Gastrocnemius medialis (tissue), 4 donors: ENCODE measurements around the gene TM4SF20. TPM values are rescaled to one million over a fixed set of nuclear protein-coding genes. Genes with fewer than 3 reads are reported as not detected.

Experiments
- ATAC-seq, 2 donors: fragments of 150-250 bp; one replicate each; pipeline ENCODE4 v1.9.1; 2016
- DNase-seq, 2 donors: peaks; one replicate each; pipeline ENCODE4 v3.0.0-alpha.2; 2019
- H3K27ac ChIP-seq, 4 donors: fragments of 200-600 bp; sonication (generic); 1 replicate in 1 of 4; 2 replicates in 3 of 4; pipeline ENCODE4 v1.5.1; 2016 to 2018; ENCODE audit warnings: mild to moderate bottlenecking in 2 of 4, moderate library complexity in 1 of 4
- H3K27me3 ChIP-seq, 3 donors: fragments of 200-600 bp; sonication (generic) in 2 of 3; 1 replicate in 1 of 3; 2 replicates in 2 of 3; pipeline versions ENCODE4 v1.5.1 to v1.6.0; 2016 to 2019; ENCODE audit warnings: mild to moderate bottlenecking in 1 of 3, moderate library complexity in 1 of 3
- H3K36me3 ChIP-seq, 2 donors: fragments of 200-600 bp; sonication (generic) in 1 of 2; one replicate each; pipeline ENCODE4 v1.5.1; 2017 to 2018
- H3K4me1 ChIP-seq, 2 donors: fragments of 200-600 bp; sonication (generic) in 1 of 2; one replicate each; pipeline ENCODE4 v1.5.1; 2016 to 2017; ENCODE audit warnings: mild to moderate bottlenecking in 2 of 2
- H3K4me3 ChIP-seq, 4 donors: fragments of 200-600 bp; sonication (generic) in 3 of 4; 1 replicate in 1 of 4; 2 replicates in 3 of 4; pipeline ENCODE4 v1.5.1; 2016 to 2019; ENCODE audit warnings: mild to moderate bottlenecking in 2 of 4
- H3K9me3 ChIP-seq, 3 donors: fragments of 200-600 bp; sonication (generic) in 2 of 3; 1 replicate in 1 of 3; 2 replicates in 2 of 3; pipeline ENCODE4 v1.5.1; 2016 to 2019
- POLR2A ChIP-seq, 2 donors: fragments of 450-650 bp; IDR thresholded peaks; one replicate each; pipeline ENCODE4 v1.6.1; 2017; ENCODE audit warnings: antibody characterized with exemption in 2 of 2, mild to moderate bottlenecking in 2 of 2, moderate library complexity in 2 of 2
- in situ Hi-C, 4 donors: fragments of 200-750 bp; cut with MboI; loops; one replicate each; pipeline versions ENCODE4 v1.15.0 to v1.8.0; 2017; ENCODE audit warnings: low sequenced_read_pairs in 4 of 4
- intact Hi-C: fragments of 100-400 bp; cut with DNase I; formaldehyde crosslinking; loops from one replicate; pipeline ENCODE4 v1.15.1; 2023; ENCODE audit warnings: low total_unique reads
- total RNA-seq, 4 donors: library from RNA; depleted of rRNA; stranded (reverse); fragments of >200 nt; gene quantifications; one replicate each; pipeline versions ENCODE4 v1.1.0 to v1.2.3, GENCODE V29; 2016
- TF ChIP-seq, protein P1 (sequence below), 5 experiments: fragments of 450-650 bp in 3 of 5; fragments of 200-600 bp in 2 of 5; sonication (generic) in 2 of 5; IDR thresholded peaks in 4 of 5; conservative IDR thresholded peaks in 1 of 5; 1 replicate in 4 of 5; 2 replicates in 1 of 5; pipeline ENCODE4 v1.5.1; 2016 to 2019; ENCODE audit warnings: antibody characterized with exemption in 5 of 5, mild to moderate bottlenecking in 3 of 5, moderate library complexity in 3 of 5

The TM4SF20 gene
- total RNA-seq, 4 donors from 2014 or later = not detected

DNA sequence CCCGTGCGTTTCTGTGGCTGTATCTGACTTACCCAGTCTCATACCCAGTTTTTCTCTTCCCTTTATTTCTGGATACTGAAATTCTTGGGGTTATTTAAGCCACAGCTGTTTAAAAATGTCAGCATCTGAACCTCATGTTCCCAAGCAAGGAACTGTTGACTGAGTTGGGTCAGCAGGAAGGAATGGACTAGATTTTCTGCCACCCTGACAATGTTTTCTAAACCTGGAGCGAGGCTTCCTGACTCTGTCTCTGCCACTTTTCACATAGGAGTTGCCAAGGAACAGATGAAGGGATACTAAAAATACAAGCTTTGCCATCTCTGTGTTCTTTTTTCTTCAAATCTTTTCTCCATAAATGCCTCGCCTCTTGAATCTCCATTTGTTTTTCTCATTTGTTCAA, 37.6 kb upstream of the TM4SF20 start:
- Histone ChIP-seq H3K4me1 (no peaks in the 10 kb centered on the region), H3K27ac (peak overlapping the region; percentile 1 to 39 (median 24)), H3K27me3 (no peaks in the 10 kb centered on the region), H3K9me3 (no peaks in the 10 kb centered on the region), H3K4me3 (no peak overlapping the region), H3K36me3 (no peaks in the 10 kb centered on the region)
- no peak for TF ChIP-seq POLR2A (IDR thresholded peaks at IDR 0.05)
- TF ChIP-seq, protein P1, sequence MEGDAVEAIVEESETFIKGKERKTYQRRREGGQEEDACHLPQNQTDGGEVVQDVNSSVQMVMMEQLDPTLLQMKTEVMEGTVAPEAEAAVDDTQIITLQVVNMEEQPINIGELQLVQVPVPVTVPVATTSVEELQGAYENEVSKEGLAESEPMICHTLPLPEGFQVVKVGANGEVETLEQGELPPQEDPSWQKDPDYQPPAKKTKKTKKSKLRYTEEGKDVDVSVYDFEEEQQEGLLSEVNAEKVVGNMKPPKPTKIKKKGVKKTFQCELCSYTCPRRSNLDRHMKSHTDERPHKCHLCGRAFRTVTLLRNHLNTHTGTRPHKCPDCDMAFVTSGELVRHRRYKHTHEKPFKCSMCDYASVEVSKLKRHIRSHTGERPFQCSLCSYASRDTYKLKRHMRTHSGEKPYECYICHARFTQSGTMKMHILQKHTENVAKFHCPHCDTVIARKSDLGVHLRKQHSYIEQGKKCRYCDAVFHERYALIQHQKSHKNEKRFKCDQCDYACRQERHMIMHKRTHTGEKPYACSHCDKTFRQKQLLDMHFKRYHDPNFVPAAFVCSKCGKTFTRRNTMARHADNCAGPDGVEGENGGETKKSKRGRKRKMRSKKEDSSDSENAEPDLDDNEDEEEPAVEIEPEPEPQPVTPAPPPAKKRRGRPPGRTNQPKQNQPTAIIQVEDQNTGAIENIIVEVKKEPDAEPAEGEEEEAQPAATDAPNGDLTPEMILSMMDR (IDR thresholded peaks at IDR 0.05 in 4 of 5, conservative IDR thresholded peaks at IDR 0.05 in 1 of 5) = no peak
- intact Hi-C loops (no loop called here), in situ Hi-C loops (no loop called here)
- DNase-seq = no peak
- peak; percentile 44 to 50 for ATAC-seq

DNA sequence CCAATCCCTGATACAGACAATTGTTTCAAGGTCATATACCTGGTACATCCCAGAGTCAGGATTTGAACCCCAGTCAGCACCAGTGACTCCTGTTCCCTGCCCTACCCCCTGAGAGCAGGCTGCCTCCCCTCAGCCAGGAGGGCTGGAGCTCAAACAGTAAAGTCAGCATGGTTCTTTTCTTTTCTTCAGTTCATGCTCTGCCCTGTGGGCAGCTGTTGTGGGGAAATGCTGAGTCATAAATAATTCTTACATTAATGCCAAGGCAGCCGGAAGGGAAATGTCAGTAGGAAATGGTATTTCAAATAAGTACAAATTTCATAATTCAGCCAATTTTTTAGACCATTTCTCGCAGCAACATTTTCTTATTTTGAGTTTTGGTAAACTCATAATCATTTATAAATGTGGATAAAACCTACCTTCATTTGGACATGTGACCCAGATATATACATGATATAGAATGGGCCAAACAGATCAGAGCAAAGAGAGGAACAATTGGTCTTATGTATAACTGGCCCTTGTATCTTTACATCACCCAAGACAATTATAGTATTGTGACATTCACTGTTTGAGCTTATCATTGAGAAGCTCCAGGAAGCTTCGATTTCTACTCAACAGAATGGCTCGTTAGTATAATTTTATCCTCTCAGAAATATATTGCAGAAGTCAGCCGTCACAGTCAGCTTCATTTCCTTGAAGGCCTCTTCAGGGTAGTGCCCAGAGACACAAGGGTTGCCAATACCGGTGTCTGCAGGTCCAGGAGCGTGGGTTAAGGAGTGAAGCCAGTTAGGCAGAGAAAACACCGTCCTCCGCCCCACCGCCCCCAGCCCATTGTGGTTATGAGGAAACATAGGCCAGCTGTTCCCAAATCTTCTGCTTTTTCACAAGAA, 36.7 kb upstream of the TM4SF20 start:
- H3K36me3 ChIP-seq = no peaks in the 10 kb centered on the region
- H3K27ac ChIP-seq = peak overlapping the region in 3 of 4 donors; percentile 6 to 21 (median 21)
- in situ Hi-C loops = no loop called here
- ATAC-seq = peak; percentile 58 to 62
- TF ChIP-seq, protein P1 (IDR thresholded peaks at IDR 0.05 in 4 of 5, conservative IDR thresholded peaks at IDR 0.05 in 1 of 5) = no peak
- TF ChIP-seq POLR2A (IDR thresholded peaks at IDR 0.05) = no peak
- intact Hi-C loops = no loop called here
- H3K4me3 ChIP-seq = no peak overlapping the region
- H3K27me3 ChIP-seq = no peaks in the 10 kb centered on the region
- H3K9me3 ChIP-seq = no peaks in the 10 kb centered on the region
- H3K4me1 ChIP-seq = no peaks in the 10 kb centered on the region
- peak in 1 of 2 donors; percentile 36 for DNase-seq

DNA sequence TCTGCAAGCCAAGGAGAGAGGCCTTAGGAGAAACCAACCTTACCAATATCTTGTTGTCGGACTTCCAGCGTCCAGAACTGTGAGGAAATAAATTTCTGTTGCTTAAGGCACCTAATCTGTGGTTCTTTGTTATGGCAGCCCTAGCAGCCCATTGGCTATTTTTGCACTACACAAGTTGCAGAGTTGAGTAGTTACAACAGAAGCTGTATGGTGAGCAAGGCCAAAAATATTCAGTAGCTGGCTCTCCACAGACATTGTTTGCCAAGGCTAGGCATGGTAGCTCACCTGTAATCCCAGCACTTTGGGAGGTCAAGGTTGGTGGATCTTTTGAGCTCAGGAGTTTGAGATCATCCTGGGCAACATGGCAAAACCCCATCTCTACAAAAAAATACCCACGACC, 35.7 kb upstream of the TM4SF20 start:
- Histone ChIP-seq H3K4me3 (no peak overlapping the region), H3K4me1 (no peaks in the 10 kb centered on the region), H3K27me3 (no peaks in the 10 kb centered on the region), H3K9me3 (no peaks in the 10 kb centered on the region), H3K27ac (no peak overlapping the region), H3K36me3 (no peaks in the 10 kb centered on the region)
- TF ChIP-seq, protein P1 (IDR thresholded peaks at IDR 0.05 in 4 of 5, conservative IDR thresholded peaks at IDR 0.05 in 1 of 5) = no peak
- TF ChIP-seq POLR2A (IDR thresholded peaks at IDR 0.05) = no peak
- intact Hi-C loops (no loop called here), in situ Hi-C loops (no loop called here)
- ATAC-seq = no peak
- no peak for DNase-seq

DNA sequence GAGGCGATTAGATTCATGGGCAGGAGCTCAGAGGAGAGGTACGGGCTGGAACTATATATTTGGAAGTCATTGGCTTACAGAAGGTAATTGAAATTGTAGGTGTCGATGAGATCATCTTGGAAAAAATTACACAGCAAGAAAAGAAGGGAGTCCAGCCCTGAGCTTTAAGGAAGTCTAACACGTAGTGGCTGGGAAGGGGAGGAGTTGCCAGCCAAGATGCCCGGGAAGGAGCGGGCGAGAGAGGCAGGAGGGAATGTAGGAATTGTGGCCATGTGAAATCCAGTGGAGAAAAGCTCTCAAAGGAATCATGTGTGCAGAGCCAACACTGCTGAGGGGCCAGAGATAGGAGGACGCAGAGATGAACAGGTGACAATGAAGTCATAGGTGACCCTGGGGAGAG, 34.3 kb upstream of the TM4SF20 start:
- Histone ChIP-seq H3K4me3 (no peak overlapping the region), H3K36me3 (no peaks in the 10 kb centered on the region), H3K9me3 (no peaks in the 10 kb centered on the region), H3K27me3 (no peaks in the 10 kb centered on the region), H3K4me1 (no peaks in the 10 kb centered on the region), H3K27ac (no peak overlapping the region)
- in situ Hi-C loops (no loop called here), intact Hi-C loops (no loop called here)
- DNase-seq (no peak), ATAC-seq (no peak)
- no peak for TF ChIP-seq POLR2A (IDR thresholded peaks at IDR 0.05)

DNA sequence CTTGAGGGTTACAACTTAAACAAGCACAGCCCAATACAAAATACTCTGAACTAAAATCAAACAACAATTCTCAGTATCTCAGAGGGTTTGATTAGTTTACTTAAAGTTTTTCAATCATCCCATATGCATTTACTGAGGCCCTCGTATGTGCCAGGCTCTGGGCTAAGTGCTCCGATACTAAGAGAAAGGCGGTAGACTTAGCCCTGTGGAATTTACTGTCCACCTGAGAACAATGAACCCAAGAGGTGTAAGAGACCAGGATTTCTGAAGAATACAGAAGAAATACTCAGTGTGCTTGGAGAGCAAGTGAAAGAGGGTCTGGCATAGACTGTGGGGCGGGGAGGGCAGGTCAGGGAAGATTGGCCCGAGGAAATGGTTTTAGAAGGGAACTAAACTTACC, 33.8 kb upstream of the TM4SF20 start:
- DNase-seq (no peak), ATAC-seq (no peak)
- in situ Hi-C loops (no loop called here), intact Hi-C loops (no loop called here)
- Histone ChIP-seq H3K27me3 (no peaks in the 10 kb centered on the region), H3K4me3 (no peak overlapping the region), H3K36me3 (no peaks in the 10 kb centered on the region), H3K4me1 (no peaks in the 10 kb centered on the region), H3K27ac (no peak overlapping the region), H3K9me3 (no peaks in the 10 kb centered on the region)
- TF ChIP-seq POLR2A (IDR thresholded peaks at IDR 0.05) = no peak
- TF ChIP-seq, protein P1 (IDR thresholded peaks at IDR 0.05 in 4 of 5, conservative IDR thresholded peaks at IDR 0.05 in 1 of 5) = no peak
